NCI-H1694 treated with DMSO at 0.1 percent for 48 hours (cell line): ENCODE measurements around the gene PAM16.

Source experiments
- DNase-seq: peaks from one replicate; lab custom pipeline; 2025; lab: John Stamatoyannopoulos, UW

PAM16 gene

GRCh38 chr16:4319454-4320421 lies 31.4 kb downstream of the PAM16 start:
- DNase-seq, result no peak

DNA sequence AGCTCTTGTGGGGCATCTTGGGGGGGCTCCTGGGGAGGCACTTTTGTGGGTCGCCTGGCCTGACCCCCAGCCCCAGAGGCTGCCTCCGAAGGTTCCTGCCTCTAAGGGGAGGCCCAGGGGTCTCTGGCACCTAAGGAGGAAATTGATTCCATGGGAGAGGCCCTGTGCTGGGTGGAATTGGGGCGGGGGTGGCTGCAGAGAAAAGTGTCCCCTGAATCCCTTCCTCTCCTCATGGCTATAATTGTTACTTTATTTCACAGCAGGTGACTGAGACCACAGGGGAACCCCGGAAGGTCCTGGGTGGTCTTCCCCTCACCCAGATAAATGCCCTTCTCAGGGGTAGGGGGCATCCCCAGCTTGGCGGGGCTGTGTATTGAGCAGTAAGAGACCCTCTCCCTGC lies 32.2 kb downstream of the PAM16 start:
- DNase-seq, result no peak

DNA sequence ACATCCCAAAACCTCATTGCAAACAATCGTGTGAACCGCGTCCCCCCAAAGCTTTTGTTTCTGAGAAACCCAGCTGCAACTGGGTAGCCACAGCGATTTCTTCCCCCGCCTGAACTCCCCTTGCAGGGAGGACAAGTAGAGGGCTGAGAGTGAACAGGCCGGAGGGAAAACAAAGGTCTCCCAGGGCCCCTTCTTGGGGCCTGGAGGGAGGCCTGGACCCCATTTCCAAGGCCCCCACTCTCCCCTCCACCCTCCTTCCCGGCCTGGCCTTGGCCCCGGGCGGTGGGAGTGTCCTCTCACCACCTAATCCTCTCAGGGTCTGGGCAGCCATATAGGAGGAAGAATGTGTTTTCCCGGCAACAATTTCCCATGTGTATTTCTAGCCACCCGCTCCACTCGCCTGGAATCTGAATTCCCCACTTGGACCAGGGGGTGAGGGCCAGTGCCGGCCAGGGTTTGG lies 32.6 kb downstream of the PAM16 start:
- no peak for DNase-seq

DNA sequence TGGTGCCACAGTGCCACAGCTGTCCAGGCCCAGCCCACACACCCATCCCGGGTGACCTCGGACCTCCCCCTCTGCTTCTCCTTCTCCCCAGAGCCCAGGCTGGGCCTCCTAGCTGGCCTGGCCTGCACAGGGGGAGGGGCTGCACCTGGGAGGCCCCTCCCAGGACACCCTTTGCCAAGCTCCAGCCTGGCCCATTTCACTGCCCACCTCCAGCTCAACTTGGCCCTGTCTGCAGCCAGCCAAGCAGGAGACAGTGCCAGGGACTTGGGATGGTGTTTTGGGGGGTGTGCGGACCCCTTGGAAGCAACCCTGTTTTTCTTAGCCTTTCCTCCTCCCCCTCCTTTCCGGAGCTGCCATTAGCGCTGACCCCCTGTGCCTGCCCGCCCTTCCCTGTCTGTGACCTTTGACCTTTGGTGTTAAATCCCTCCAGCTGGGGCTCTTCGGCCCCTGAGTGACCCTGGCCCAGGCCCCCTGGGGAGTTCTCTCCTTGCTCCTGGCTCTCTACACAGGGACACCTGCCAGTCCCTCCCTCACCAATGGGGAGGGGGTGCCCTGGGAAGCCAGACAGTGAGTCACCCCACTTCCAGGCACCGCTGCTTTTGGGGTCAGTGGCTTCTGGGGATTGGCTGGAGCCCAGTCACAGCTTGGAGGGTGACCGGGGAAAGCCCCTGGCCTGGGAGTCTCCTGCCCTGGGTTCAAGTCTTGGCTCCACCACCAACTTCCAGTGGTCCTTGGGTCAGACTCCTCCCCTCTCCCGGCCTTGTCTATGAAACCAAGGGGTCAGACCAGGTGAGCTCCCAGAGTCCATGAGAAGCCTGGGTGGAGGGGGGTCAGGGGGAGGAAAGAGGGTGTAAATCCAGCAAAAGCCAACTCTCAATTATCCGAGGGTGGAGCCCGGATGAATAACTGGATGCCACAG lies 33.3 kb downstream of the PAM16 start:
- DNase-seq, result no peak

GRCh38 chr16:4316864-4317531 lies 34.1 kb downstream of the PAM16 start:
- no peak for DNase-seq

- no peak for DNase-seq
These were observed 34.8 kb downstream of the PAM16 start for GRCh38 chr16:4316108-4316863.

GRCh38 chr16:4315186-4316107 lies 35.7 kb downstream of the PAM16 start, which contains the start of gene GLIS2:
TSS of gene GLIS2 (plus strand) at chr16:4316067. CDS start at chr16:4332281, 16,214 bp downstream.
- no peak for DNase-seq

DNA sequence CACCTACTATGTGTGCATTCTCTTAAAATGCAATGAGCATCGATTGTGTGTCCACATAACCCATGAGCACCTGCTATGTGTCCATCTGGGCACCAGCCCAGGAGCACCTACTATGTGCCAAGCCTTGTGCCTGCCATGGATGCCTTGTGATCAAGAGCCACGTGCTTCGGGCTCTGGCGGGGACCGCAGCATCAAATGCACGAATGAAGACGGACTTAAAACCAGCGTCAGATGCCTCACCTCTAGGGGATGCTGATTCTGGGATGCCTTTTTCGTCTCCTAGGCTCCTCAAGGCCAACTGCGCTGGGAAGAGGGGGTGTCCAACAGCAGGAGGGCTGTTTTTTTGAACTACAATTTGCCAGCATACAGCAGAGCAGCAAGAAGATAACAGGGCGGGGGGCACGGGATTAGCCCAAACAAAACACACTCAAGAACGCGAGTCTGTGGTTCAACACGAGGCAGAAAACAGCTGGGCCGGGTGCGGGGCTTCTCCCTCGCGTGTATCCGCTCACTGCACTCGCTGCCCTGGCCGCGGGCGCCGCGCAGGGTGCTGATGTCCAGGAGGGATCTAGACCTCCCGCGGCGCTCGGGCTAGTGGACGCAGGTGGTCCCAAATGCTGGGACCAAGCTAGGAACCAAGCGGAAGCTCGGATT lies 36.5 kb downstream of the PAM16 start:
- DNase-seq, result peak; percentile 41

- no peak for DNase-seq
These were observed 37.3 kb downstream of the PAM16 start for GRCh38 chr16:4313563-4314531.

GRCh38 chr16:4309833-4310266 lies 41.3 kb downstream of the PAM16 start:
- no peak for DNase-seq

GRCh38 chr16:4309102-4309832 lies 41.9 kb downstream of the PAM16 start:
- no peak for DNase-seq

DNA sequence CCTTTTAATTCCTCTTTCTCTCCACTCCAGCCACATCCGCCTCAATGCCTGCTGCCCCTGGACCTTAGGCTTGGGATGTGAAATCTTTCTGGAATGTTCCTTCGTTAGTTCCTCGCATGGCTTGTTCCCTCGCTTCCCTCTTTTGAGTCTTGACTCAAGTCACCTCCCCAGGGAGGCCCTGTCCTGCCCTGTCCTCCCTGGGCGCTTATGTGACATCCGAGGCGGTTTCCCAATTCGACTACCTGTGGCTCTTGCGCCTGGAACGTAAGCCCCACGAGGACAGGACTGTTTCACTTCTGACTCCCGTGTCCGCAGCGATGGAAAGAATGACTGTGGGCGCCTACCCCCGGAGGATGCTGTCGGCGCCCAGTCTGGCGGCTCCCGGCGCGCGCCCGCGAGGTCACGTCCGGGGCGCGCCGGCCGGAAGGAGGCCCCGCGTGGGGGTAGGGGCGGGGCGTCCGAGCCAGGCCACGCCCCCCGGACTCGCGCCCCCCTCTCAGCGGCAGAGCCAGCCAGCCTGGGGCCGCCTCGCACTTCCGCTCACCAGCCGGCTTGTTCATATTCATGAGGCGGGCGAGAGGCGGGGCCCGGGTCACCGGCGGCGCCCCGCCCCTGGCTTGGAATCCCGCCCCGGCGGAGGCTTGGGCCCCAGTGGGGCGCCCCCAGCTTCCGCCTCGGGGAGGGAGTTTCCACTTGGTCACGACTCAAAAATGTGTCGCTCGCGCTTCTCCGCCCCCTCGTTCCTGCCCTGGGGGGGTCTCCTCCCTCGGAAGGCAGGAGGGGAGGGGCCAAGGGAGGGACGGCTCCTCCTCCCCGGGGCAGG lies 43.7 kb downstream of the PAM16 start:
- no peak for DNase-seq

GRCh38 chr16:4306470-4307214 lies 44.5 kb downstream of the PAM16 start:
- no peak for DNase-seq

DNA sequence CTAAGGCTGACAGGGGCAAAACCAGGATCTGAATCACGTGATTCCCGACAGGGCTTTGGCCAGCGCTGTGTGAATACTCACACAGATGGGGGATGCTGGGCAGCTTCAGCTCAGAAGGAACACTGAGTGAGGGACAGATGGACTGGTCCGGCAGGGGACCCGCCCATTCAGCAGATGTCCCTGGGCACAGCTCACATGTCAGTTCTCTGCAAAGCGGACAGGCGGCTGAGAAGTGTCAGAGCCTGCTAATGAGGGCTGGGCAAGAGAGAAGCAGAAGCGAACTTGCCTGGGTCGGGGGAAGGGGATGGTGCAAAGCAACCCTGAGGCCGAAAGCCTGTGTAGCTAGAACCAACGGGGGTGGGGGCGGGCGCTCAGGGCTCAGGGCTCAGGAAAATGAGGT lies 47.1 kb downstream of the PAM16 start:
- DNase-seq, result no peak

- no peak for DNase-seq
These were observed 49.2 kb downstream of the PAM16 start for GRCh38 chr16:4301968-4302367.

- no peak for DNase-seq
These were observed 49.9 kb downstream of the PAM16 start for GRCh38 chr16:4301177-4301576.
